Chondrocyte (in vitro differentiated cells): ENCODE measurements around the gene DNAH3. TPM values are rescaled to one million over a fixed set of nuclear protein-coding genes. Genes with fewer than 3 reads are reported as not detected.
"Not testable (repeated sequence)": the region's sequence is repeated elsewhere in the genome, so short reads cannot be mapped to it uniquely, and the experiment has no call there.

ENCODE experiments used
- DNase-seq: peaks from one replicate; pipeline ENCODE4 v3.0.0; 2021; ENCODE audit warnings: mixed read lengths, low spot score
- H3K27ac Mint-ChIP-seq: one replicate; pipeline ENCODE4 v1.8.0; 2021; ENCODE audit warnings: mild to moderate bottlenecking, moderate library complexity, mixed read lengths; ENCODE audit not compliant: unreplicated experiment
- H3K27me3 Mint-ChIP-seq: 2 replicates; pipeline ENCODE4 v1.8.0; 2021; ENCODE audit warnings: low read depth, mixed read lengths
- H3K36me3 Mint-ChIP-seq: 2 replicates; pipeline ENCODE4 v1.8.0; 2021; ENCODE audit warnings: low read depth, mixed read lengths
- H3K4me1 Mint-ChIP-seq: 2 replicates; pipeline ENCODE4 v1.8.0; 2021; ENCODE audit warnings: low read depth, mild to moderate bottlenecking, mixed read lengths
- H3K4me3 Mint-ChIP-seq: one replicate; pipeline ENCODE4 v1.8.0; 2021; ENCODE audit warnings: mild to moderate bottlenecking, moderate library complexity, mixed read lengths; ENCODE audit not compliant: unreplicated experiment
- H3K9me3 Mint-ChIP-seq: 2 replicates; pipeline ENCODE4 v1.8.0; 2021; ENCODE audit warnings: low read depth, mixed read lengths
- CTCF ChIP-seq: fragments of 200-600 bp; sonication (generic); IDR thresholded peaks from 2 replicates; pipeline ENCODE4 v1.5.0; 2021; ENCODE audit warnings: antibody characterized with exemption, mild to moderate bottlenecking, moderate library complexity
- total RNA-seq: library from RNA; stranded (reverse); gene quantifications from 3 replicates; pipeline ENCODE4 v1.2.1, GENCODE V29; 2021

The DNAH3 gene
- total RNA-seq, 1 donor from 2014 or later = not detected

GRCh38 chr16:21117567-21117966 is 33.1 kb downstream of the DNAH3 start:
- H3K9me3 Mint-ChIP-seq = no peaks in the 10 kb centered on the region
- no peak for DNase-seq
- TF ChIP-seq CTCF = no peak
- H3K27ac Mint-ChIP-seq = no peak overlapping the region
- H3K36me3 Mint-ChIP-seq = no peaks in the 10 kb centered on the region
- no peaks in the 10 kb centered on the region for H3K27me3 Mint-ChIP-seq
- peaks cover 4% of the 10 kb centered on the region for H3K4me1 Mint-ChIP-seq
- no peak overlapping the region for H3K4me3 Mint-ChIP-seq

GRCh38 chr16:21116148-21116693 is 34.4 kb downstream of the DNAH3 start:
- H3K9me3 Mint-ChIP-seq = no peaks in the 10 kb centered on the region
- H3K27me3 Mint-ChIP-seq = no peaks in the 10 kb centered on the region
- DNase-seq = no peak
- no peak for TF ChIP-seq CTCF
- H3K4me3 Mint-ChIP-seq = no peak overlapping the region
- no peak overlapping the region for H3K27ac Mint-ChIP-seq
- H3K4me1 Mint-ChIP-seq = peaks cover 4% of the 10 kb centered on the region
- H3K36me3 Mint-ChIP-seq = no peaks in the 10 kb centered on the region

GRCh38 chr16:21115551-21115950 is 35.1 kb downstream of the DNAH3 start:
- H3K27me3 Mint-ChIP-seq, H3K4me1 Mint-ChIP-seq, H3K4me3 Mint-ChIP-seq, DNase-seq, H3K9me3 Mint-ChIP-seq, H3K27ac Mint-ChIP-seq, H3K36me3 Mint-ChIP-seq: not testable (repeated sequence)

- peaks cover 5% of the 10 kb centered on the region for H3K9me3 Mint-ChIP-seq
- no peak for DNase-seq
- no peak overlapping the region for H3K4me3 Mint-ChIP-seq
- H3K27me3 Mint-ChIP-seq = no peaks in the 10 kb centered on the region
- H3K4me1 Mint-ChIP-seq = peaks cover 20% of the 10 kb centered on the region
- H3K27ac Mint-ChIP-seq = peak overlapping the region; percentile 60
- no peaks in the 10 kb centered on the region for H3K36me3 Mint-ChIP-seq
- TF ChIP-seq CTCF = no peak
Observed at GRCh38 chr16:21103941-21104860, 46.4 kb downstream of the DNAH3 start.

GRCh38 chr16:21101631-21102420 is 48.8 kb downstream of the DNAH3 start:
- Mint-ChIP-seq H3K9me3 (peaks cover 5% of the 10 kb centered on the region), H3K27ac (no peak overlapping the region), H3K36me3 (no peaks in the 10 kb centered on the region), H3K4me1 (peaks cover 25% of the 10 kb centered on the region), H3K27me3 (no peaks in the 10 kb centered on the region), H3K4me3 (no peak overlapping the region)
- DNase-seq = no peak
- peak; percentile 52 for TF ChIP-seq CTCF
